NCI-H1694 treated with DMSO at 0.1 percent for 48 hours (cell line): ENCODE data around the gene STK36.

Experiments used
- DNase-seq: peaks from one replicate; lab custom pipeline; 2025; lab: John Stamatoyannopoulos, UW

STK36 gene, protein sequence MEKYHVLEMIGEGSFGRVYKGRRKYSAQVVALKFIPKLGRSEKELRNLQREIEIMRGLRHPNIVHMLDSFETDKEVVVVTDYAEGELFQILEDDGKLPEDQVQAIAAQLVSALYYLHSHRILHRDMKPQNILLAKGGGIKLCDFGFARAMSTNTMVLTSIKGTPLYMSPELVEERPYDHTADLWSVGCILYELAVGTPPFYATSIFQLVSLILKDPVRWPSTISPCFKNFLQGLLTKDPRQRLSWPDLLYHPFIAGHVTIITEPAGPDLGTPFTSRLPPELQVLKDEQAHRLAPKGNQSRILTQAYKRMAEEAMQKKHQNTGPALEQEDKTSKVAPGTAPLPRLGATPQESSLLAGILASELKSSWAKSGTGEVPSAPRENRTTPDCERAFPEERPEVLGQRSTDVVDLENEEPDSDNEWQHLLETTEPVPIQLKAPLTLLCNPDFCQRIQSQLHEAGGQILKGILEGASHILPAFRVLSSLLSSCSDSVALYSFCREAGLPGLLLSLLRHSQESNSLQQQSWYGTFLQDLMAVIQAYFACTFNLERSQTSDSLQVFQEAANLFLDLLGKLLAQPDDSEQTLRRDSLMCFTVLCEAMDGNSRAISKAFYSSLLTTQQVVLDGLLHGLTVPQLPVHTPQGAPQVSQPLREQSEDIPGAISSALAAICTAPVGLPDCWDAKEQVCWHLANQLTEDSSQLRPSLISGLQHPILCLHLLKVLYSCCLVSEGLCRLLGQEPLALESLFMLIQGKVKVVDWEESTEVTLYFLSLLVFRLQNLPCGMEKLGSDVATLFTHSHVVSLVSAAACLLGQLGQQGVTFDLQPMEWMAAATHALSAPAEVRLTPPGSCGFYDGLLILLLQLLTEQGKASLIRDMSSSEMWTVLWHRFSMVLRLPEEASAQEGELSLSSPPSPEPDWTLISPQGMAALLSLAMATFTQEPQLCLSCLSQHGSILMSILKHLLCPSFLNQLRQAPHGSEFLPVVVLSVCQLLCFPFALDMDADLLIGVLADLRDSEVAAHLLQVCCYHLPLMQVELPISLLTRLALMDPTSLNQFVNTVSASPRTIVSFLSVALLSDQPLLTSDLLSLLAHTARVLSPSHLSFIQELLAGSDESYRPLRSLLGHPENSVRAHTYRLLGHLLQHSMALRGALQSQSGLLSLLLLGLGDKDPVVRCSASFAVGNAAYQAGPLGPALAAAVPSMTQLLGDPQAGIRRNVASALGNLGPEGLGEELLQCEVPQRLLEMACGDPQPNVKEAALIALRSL (N-terminal part only)

DNA sequence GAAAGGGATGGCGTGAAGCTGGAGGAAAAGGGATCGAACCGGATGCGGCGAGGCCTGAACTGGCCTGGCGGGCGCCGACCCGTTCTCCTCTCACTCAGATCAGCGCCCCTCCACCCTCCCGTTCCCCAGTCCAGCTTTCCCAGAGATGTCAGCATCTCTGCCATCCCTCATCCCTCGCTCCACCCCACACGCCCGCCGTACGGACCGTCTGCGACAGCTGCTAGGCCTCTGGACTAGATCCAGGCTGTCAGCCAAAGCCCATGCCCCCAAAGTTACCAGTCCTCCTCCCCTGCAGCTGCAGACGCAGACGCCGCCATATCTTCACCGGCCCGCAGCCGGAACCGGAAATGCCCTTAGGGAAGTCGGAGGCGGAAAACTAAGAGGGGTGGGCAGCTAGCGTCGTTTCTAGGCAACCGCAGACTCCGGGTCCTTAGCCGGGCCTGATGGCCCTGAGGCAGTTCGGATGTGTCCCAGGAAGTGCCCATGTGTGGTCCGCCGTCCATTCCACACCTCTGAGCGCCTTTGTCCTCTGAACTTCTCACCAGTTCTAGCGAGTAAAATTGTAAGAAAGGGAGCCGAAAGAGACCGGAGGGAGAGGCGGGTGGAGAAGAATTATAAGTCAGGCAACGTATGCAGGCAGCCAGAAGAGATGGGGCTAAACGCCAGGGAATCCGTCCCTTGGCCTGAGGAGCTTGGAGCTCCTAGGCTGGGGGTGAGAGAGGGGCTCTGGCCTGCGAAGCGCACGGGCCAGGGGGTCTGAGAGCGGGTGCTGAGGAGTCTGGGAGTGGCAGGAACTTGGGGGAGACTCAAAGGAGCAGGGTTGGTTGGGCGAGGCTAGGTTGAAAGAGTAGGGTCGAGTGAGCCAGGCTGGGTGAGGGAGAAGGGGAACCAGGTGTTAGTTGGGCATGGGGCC lies at the start of gene STK36, which contains the start of gene RNF25:
Gene STK36 (plus strand): TSS at position 433 of the 913 bp plus-strand sequence. CDS start 744 bp downstream, outside the sequence.
Gene RNF25 (minus strand): TSS at position 349 of the 913 bp plus-strand sequence. CDS start 32 bp downstream, at position 317.
- DNase-seq, result peak; percentile 88

DNA sequence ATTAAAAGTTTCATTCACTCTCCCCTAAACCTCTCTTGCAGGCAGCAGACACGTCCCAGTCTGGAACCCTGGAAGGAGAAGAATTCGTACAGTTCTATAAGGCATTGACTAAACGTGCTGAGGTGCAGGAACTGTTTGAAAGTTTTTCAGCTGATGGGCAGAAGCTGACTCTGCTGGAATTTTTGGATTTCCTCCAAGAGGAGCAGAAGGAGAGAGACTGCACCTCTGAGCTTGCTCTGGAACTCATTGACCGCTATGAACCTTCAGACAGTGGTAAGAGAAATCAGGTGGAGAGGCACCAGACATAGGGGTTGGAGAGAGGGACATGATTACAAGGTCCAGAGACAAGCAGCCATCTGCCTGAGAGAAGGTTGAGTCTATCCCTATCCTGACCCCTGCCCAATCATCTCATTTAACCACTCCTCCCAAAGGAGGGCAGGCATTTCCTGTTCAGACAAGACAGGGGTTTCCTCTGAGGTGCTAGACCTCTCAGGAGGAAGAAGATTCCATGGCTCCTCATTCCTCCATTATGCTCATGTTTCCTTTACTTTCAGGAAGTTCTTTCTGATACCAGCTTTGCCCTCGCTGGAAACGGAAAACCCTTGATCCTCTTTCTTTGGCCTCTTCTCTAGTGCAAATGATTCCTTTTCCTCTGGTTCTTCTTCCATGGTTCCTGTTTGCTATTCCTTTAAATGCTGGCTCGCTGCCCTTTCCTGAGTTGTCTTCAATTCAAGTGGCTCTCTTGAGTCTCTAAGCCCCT lies 49.1 kb upstream of the STK36 start:
- DNase-seq, result no peak

DNA sequence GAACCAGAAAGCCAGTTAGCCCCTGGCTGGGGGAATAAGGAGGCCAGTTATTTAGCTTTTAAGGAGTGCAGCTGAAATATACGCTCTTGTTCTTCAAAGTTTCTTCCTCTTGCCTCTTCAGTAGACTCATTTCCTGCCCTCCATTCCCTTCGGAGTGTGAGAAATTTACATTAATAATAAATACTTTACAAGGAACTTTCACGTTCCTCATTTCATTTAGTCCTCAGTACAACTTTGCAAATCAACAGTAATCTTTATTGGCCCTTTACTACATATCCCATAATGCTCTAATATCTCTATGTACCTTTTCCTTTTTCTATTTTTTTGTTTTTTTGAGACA lies 48.5 kb upstream of the STK36 start:
- no peak for DNase-seq

DNA sequence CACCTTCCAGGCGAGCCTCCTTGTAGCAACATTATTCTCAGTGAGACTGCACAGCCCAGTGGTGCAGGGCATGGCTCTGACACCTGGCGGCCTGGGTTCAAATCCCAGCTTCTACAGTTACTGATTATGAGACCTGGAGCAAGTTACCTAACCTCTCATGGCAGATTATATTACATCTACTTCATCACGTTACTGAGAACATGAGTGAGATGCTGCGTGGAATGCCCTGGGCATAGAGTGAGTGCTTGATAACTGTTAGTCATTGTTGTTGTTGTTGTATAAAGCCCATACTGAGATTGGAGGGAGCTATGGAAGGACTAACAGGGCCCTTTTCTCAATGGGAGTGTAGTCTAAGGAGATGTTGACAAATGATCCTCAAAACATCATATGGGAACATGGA lies 45.5 kb upstream of the STK36 start:
- DNase-seq, result no peak

DNA sequence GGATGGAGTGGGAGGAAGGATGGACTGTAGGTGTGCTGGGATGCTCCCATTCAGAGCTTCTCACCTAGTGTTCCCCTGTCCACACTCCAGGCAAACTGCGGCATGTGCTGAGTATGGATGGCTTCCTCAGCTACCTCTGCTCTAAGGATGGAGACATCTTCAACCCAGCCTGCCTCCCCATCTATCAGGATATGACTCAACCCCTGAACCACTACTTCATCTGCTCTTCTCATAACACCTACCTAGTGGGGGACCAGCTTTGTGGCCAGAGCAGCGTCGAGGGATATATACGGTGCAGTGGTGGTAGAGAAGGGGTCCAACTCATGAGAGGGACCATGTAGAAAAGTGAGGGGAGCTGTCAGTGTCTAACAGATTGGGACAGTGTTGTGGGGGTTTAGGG lies 43.9 kb upstream of the STK36 start:
- DNase-seq, result no peak

DNA sequence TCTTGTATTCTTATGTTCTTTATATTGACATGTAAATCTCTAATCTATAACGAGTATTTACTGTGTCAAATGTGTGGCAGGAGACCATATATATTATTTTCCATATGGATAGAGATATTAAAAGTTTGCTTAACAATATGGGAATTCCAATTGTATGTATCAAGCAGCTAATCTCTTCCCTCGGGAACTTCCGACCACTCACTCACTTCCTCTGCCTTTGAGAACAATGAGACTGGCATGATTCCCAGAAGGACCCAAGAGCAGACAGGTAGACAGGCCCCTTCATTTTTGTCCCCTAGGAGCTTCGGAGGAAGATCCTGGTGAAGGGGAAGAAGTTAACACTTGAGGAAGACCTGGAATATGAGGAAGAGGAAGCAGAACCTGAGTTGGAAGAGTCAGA lies 40.0 kb upstream of the STK36 start:
- DNase-seq, result no peak

DNA sequence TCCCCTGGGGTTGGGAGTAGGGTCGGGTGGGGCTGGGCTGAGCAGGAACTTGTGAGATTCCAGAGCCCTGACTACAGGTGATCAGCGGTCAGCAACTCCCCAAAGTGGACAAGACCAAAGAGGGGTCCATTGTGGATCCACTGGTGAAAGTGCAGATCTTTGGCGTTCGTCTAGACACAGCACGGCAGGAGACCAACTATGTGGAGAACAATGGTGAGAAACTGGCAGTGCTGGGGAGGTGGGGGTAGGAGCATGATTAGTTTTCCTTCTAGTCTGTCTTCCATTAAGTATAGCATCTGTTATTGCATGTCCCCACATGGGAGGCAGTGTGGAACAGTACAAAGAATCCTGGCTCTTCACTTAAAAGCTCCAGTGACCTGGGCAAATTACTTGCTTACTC lies 36.2 kb upstream of the STK36 start:
- no peak for DNase-seq

DNA sequence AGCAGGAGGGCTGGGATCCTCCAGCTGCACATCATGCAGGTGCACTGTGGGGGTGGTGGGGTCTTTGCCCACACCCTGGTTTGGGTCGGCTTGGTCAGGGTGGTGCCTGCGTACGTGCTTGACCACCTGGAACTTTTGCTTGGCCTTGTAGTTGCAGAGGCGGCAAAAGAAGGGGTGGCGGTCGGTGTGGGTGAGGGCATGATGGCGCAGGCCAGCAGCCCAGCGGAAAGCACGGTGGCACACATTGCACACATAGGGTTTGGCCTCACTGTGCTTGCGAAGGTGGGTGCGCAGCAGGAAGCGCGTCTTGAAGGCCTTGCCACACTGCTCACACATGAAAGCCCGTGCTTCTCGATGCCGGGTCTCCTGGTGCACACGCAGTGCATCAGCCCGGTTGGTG lies 33.5 kb upstream of the STK36 start:
- no peak for DNase-seq

DNA sequence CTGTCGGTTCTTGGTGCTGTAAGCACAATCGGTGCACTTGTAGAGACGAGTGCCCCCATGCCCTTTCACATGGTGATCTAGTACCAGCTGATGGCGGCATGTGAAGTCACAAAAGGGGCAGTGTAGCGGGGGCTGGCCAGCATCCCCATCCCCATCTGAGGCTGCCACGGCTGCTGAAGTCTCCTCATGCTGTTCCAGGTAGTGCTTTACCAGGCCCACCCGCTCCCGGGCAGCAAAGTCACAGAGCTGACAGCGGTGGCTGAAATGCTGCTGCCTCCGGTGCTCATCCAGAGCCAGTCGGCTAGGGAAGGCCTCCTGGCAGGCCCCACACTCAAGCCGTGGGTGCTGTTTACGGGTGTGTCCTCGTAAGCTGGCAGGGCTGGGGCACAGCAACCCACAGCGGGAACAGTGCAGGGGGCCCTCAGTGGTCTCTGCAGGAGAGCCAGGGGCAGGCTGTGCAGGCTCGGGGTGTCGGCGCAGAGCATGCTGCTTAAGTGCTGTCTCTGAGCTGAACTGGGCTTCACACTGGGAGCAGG lies 29.7 kb upstream of the STK36 start:
- no peak for DNase-seq

DNA sequence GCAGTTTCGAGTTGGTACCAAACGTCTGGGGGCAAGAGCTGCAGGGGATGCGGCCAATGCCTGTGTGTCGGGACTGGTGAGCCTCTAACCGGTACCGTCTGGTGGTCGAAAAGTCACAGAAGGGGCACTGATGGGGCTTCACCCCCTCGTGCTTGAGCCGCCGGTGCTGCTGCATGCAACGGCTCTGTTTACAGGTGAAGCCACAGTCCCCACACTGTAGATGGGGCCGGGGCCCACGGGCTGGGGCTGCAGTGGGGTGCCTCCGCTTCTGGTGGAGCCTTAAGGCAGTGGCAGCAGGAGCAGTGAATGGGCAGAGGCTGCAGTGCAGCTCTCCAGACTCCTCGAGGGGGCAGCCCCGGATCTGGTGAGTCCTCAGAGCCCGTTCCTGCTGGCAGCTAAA lies 29.1 kb upstream of the STK36 start:
- no peak for DNase-seq

DNA sequence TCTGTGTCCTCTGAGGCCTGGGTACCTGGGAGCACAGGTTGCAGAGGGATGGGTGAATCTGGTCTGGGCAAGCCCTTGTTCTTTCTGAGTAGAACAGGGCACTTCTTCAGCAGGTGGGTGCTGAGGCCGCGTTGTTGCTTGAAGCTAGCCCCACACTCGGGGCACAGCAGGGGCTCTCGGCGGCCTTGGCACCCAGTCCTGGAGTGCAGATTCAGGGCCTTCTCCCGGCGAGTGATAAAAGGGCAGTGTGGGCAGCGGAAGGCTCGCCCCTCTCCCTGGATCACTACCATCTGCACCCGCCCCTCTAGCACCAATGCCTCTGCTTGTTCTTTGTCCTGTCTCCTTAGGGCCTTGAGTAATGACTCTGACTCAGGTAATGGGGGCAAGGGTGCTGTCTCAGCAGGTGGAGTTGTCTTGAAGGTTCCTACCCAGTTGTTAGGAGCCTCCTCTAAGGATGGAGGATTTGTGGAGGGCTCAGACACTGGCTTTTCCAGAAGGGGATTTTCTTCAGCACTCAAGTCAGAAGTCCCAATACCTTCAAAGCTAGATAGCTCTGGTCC lies 28.1 kb upstream of the STK36 start:
- no peak for DNase-seq

DNA sequence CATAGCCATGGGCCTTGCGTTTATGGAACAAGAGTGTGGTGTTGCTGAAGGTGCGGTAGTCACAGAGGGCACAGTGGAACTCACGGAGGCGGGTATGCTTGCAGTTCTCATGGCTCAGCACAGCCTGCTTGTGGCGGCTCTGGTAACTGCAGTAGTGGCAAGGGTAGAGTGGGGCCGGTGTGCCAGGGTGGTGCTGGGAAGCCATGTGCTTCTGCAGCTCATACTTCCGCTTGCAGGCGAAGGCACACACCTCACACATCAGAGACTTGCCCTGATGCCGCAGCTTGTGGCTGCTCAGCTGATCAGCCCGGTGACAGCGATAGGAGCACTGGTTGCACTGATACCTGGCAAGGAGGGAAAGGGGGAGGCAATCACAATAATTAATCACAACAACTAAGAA lies 27.2 kb upstream of the STK36 start:
- DNase-seq, result no peak

DNA sequence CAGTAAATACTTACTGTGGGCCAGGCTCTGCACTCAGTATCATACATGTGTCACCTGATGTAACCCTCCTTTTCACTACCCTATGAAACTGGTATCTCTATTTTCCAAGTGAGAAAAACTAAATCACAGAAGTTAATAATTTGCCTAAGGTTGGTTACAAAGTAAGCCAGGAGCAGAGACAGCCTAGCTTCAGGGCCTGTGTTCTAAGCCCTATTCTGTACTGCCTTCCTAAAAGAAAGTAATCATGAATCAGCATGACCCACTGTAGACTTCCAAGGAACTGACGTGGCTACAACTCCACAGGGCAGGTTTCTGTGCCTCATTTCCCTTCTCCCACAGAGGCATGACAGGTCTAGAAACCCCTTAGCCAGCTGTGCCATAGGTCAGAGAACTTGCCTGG lies 26.8 kb upstream of the STK36 start:
- no peak for DNase-seq

DNA sequence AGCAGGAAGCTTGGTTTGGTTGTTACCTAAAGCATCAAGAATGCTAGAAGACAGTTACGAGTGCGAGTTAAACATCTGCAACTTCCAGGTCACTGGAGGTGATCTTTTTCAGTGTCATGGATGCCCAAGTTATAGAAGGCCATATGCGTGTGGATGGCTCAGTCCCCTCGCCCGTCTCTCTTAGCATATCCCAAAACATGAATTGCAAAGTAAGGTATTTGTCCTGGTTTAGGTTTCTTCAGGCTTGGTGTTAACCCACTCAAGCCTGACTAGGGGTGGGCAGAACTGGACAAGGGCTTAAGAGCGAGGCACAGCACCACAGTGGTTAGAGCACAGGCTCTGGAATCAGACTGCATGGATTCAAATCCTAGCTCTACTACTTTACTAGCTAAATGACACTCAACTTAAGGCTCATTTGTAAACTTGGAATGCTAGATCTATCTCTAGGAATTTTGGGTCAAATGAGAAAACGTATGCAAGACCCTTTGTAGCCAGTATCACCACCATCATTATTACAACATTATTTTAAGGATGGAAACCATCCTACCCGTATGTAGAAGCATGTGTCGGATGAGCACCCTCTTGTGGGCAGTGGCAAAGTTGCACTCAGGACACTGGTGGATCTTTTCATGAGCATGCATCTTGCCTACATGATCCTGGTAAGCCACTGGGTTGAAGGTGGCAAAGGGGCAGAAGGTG lies 23.6 kb upstream of the STK36 start:
- peak; percentile 68 for DNase-seq

DNA sequence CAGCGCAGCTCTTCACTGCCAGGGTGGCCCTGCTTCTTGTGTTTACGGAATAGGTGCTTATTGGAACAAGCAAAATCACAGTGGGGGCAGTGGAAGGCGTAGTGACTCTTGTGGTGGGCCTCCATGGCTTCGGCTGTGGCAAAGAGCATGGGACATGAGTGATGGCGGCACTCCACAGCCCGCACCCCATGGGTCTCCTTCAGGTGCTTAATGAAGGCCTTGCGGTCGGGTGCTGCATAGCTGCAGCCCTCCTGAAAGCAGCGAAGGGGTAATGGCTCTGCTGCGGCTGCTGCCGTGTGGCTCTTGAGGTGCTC lies 23.1 kb upstream of the STK36 start:
- no peak for DNase-seq

DNA sequence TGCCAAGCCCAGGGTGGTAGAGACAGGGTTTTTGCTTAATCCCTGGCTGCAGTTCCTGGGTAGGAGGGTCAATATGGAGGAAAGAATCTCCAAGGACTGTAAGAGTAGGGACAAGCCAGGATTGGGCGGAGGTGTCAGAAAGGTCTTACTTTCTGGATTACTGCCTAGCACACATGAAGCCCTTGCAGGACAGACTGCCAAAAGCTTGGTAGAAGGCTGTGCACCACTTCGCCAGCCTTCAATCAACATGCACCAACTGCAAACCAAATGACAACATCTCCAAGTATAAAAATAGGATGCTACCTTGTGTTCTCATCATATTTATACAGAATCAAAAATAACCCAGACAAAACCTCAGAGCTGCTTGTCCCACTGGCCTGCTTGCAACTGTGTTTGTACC lies 16.1 kb upstream of the STK36 start:
- DNase-seq, result no peak

DNA sequence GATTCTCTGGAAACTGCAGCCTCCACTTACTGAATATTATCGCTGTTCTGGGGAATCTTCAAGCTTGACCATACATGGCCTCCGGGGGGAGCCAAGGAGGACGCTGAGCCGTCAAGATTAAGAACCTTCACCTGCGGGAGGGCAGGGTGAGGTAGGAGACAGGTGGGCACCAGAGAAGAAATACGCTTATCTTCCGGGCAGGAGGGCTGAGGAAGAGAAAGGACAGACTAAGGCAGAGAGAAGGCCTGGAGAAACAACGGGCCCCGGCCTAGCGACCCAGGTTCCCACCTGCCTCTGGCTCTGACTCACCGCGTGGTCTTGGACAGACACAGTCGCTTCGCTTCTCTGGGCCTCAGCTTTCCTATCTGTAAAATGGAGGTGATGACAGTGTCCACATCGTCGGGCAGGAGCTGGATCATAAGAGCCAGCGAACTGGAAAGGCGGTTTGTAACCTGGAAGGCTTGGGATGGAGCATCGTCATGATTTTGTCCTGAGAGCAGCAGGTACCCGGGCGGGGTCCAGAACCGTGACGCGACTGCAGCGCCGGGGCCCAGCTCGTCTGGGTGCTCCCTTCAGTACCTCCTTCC lies 13.1 kb upstream of the STK36 start:
- peak; percentile 25 for DNase-seq

DNA sequence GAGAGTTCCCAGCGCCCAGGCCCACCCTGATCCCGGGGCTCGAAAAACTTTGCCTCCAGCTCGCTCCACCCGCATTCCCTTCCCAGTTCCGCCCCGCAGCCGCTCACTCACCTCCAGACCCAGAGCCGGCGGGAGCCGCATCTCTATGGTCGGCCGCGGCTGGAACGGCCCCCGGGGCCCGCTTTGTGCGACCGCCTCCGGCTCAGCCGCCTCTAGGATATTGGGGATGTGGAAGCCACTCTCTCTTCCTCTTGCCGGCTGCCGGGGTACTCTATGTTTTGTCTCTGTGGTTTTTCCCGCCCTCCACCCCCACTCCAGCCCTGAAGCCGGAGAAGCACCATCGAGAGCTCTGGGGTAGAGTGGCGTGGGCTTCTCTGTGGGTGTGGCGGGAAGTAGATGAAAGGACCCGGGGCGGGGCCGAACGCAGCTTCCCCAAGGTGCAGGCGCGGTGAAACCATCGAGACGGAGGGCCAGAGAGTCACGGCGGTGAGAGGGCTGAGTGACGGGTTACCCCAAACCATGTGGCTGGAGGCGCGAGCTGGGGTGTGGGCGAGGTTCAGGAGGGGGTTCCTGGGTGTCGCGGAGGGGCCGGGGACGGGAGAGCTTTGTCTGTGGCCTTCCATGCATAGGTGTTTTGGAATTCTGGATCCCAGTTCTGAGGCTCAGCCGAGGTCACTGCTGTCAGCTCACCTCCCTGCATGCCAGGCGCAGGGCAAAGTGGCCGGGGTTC lies 12.5 kb upstream of the STK36 start, which contains the start of the genes BCS1L and ZNF142:
Gene BCS1L (plus strand): TSS at position 426 of the 730 bp plus-strand sequence. CDS start 1,305 bp downstream, outside the sequence.
Gene ZNF142 (minus strand): TSS at position 366 of the 730 bp plus-strand sequence. CDS start 3,194 bp downstream, outside the sequence.
- DNase-seq, result peak; percentile 91
